ENCODE data around the gene PLCB4. TPM values are rescaled to one million over a fixed set of nuclear protein-coding genes. Genes with fewer than 3 reads are reported as not detected.

Gene PLCB4
- total RNA-seq, 1 donor from 2014 or later, result 30.5 TPM

DNA sequence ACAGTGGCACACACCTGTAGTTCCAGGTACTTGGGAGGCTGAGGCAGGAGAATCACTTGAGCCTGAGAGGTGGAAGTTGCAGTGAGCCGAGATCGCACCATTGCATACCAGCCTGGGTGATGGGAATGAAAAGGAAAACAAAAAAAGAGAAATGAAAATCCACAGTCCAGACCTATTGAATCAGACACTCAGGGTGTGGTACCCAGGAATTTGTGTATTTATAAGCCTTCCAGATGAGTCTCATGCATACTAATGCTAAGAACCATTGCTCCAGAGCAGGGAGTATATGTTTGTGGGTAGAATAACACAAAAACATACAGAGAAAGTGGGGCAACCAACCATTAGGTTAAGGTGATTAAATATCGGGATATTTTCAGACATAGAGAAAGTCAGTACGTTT lies 36.1 kb upstream of the PLCB4 start:
- TF ChIP-seq, protein P1, sequence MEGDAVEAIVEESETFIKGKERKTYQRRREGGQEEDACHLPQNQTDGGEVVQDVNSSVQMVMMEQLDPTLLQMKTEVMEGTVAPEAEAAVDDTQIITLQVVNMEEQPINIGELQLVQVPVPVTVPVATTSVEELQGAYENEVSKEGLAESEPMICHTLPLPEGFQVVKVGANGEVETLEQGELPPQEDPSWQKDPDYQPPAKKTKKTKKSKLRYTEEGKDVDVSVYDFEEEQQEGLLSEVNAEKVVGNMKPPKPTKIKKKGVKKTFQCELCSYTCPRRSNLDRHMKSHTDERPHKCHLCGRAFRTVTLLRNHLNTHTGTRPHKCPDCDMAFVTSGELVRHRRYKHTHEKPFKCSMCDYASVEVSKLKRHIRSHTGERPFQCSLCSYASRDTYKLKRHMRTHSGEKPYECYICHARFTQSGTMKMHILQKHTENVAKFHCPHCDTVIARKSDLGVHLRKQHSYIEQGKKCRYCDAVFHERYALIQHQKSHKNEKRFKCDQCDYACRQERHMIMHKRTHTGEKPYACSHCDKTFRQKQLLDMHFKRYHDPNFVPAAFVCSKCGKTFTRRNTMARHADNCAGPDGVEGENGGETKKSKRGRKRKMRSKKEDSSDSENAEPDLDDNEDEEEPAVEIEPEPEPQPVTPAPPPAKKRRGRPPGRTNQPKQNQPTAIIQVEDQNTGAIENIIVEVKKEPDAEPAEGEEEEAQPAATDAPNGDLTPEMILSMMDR (IDR thresholded peaks at IDR 0.05; ENCODE audit: borderline replicate concordance), result no peak
- Histone ChIP-seq H3K27me3 (ENCODE audit: low read depth) (no peaks in the 10 kb centered on the region), H3K4me3 (no peak overlapping the region)

DNA sequence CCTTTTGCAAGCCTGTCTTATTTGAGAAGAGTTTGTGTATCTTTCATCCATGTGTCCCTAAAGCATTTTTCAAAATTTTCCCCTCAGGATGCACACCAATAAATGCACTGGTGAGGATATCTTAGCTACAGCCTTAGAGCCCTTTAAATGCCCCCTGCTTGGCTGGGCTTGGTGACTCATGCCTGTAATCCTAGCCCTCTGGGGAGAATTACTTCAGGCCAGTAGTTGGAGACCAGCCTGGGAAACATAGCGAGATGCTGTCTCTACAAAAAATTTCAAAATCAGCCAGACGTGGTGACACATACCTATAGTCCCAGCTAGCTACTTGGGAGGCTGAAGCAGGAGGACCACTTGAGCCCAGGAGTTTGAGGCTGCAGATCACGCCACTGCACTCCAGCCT lies 33.8 kb upstream of the PLCB4 start:
- TF ChIP-seq, protein P1 (IDR thresholded peaks at IDR 0.05; ENCODE audit: borderline replicate concordance), result no peak

More for the DNA sequence above, 36.1 kb upstream of the PLCB4 start:
- intact Hi-C loops (cut with micrococcal nuclease), result no loop called here
- H3K4me1 ChIP-seq, result no peaks in the 10 kb centered on the region
- no peak overlapping the region for H3K27ac ChIP-seq (replicated peaks)
- H3K36me3 ChIP-seq, result no peaks in the 10 kb centered on the region
- DNase-seq, result no peak
- no peaks in the 10 kb centered on the region for H3K9me3 ChIP-seq (replicated peaks)

DNA sequence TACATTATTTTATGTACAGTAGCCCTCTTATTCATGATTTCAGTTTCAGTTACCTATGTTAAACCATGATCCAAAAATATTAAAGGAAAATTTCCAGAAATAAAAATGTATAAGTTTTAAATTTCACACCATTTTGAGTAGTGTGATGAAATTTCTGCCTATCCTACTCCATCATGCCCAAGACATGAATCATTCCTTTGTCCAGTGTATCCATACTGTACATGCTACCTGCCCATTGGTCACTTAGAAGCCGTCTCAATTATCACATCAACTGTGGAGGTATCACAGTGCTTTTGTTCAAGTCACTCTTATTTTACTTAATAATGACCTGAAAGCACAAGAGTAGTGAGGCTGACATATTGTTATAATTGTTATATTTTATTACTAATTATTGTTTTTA lies 32.3 kb upstream of the PLCB4 start:
- Histone ChIP-seq H3K4me1 (no peaks in the 10 kb centered on the region), H3K27ac (replicated peaks) (no peak overlapping the region), H3K4me3 (no peak overlapping the region), H3K36me3 (no peaks in the 10 kb centered on the region), H3K27me3 (ENCODE audit: low read depth) (no peaks in the 10 kb centered on the region), H3K9me3 (replicated peaks) (no peaks in the 10 kb centered on the region)
- TF ChIP-seq, protein P1 (IDR thresholded peaks at IDR 0.05; ENCODE audit: borderline replicate concordance), result no peak
- intact Hi-C loops (cut with micrococcal nuclease), result no loop called here
- no peak for DNase-seq

More for the DNA sequence above, 33.8 kb upstream of the PLCB4 start:
- intact Hi-C loops (cut with micrococcal nuclease), result no loop called here
- Histone ChIP-seq H3K4me1 (no peaks in the 10 kb centered on the region), H3K27me3 (ENCODE audit: low read depth) (no peaks in the 10 kb centered on the region), H3K27ac (replicated peaks) (no peak overlapping the region), H3K9me3 (replicated peaks) (no peaks in the 10 kb centered on the region), H3K4me3 (no peak overlapping the region), H3K36me3 (no peaks in the 10 kb centered on the region)
- DNase-seq, result no peak

DNA sequence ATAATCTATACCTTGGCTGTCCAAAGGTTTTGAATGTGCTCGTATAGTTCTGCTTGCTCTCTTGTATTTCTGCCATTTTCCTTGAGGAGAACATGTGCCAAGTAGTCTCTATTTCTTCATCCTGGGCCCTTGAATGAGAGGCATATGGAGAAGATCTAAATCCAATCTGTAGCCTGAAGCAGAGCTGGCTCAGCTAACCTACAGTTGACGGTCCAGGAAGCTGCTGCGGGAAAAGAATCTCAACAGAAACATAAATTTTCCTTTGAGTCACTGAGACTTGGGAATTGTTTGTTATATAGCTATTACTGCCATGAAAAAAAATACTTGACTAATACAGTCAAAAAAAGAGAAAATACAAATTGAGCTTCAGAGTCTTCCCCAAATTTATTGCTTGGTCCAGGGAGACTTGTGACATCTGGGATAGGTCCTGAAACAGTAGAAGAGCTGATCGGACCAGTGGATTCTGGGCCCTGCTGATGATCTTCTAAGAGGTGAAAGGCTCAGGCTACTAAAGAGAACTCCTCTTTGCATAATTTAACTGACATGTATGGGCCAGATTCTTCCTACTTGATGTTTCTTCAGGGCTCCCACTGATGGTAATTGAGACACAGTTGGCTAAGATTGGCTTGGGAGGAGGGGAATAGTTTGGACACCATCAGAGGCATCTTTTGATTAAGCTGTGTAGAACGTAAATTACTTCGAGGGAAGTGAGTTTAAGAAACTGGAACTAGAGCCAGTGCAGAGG lies 29.9 kb upstream of the PLCB4 start:
- no peak for DNase-seq
- intact Hi-C loops (cut with micrococcal nuclease), result no loop called here
- TF ChIP-seq, protein P1 (IDR thresholded peaks at IDR 0.05; ENCODE audit: borderline replicate concordance), result no peak
- Histone ChIP-seq H3K27me3 (ENCODE audit: low read depth) (no peaks in the 10 kb centered on the region), H3K4me1 (no peaks in the 10 kb centered on the region), H3K27ac (replicated peaks) (no peak overlapping the region), H3K9me3 (replicated peaks) (no peaks in the 10 kb centered on the region), H3K4me3 (no peak overlapping the region), H3K36me3 (no peaks in the 10 kb centered on the region)

DNA sequence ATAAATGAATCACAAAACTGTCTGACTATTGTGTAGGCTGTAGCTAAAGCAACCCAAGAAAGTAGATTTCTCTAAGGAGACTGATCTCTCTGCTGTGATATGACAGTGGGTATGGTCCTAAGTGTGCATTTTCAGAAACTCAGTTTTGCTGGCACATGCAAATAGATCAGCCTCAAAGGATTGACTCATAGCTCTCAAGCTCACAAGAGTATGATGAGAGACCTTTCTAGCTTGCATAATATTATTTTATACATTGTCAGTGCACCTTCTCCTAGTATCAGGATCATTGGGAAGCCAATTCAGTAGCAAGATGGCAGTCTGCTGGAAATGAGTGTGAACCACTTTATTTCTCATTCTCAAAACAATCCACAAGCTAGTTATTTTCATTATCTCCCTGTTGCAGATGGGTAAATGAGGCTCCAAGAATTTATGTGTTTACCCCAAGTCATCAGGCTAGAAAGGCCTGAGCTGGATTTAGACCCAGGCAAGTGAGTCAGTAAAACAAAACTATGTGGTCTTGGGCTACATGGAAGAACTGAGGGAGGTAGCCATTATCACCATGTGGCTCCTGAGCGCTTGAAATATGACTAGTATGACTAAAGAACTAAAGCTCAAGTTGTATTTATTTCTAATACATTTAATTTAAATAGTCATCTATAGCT lies 27.9 kb upstream of the PLCB4 start:
- no peak overlapping the region for H3K27ac ChIP-seq (replicated peaks)
- no peak overlapping the region for H3K4me3 ChIP-seq
- no peaks in the 10 kb centered on the region for H3K27me3 ChIP-seq (ENCODE audit: low read depth)
- intact Hi-C loops (cut with micrococcal nuclease), result no loop called here
- no peak for DNase-seq
- TF ChIP-seq, protein P1 (IDR thresholded peaks at IDR 0.05; ENCODE audit: borderline replicate concordance), result no peak
- no peaks in the 10 kb centered on the region for H3K9me3 ChIP-seq (replicated peaks)
- no peaks in the 10 kb centered on the region for H3K4me1 ChIP-seq
- H3K36me3 ChIP-seq, result no peaks in the 10 kb centered on the region

Data from left ventricle myocardium inferior (tissue), 1 donor.